GM20000 (cell line): ENCODE measurements around the gene KIRREL3.

Experiments used
- DNase-seq: peaks from one replicate; pipeline ENCODE4 v3.0.0; 2012; ENCODE audit warnings: low spot score
- TF ChIP-seq, protein P1 (sequence below): IDR thresholded peaks from 2 replicates; pipeline ENCODE4 v1.5.1; 2012; ENCODE audit warnings: mild to moderate bottlenecking, control low read depth; ENCODE audit errors: extremely low read depth, missing control alignments

The KIRREL3 gene

GRCh38 chr11:126637795-126638175 is 362.8 kb downstream of the KIRREL3 start:
- DNase-seq = no peak
- TF ChIP-seq, protein P1, sequence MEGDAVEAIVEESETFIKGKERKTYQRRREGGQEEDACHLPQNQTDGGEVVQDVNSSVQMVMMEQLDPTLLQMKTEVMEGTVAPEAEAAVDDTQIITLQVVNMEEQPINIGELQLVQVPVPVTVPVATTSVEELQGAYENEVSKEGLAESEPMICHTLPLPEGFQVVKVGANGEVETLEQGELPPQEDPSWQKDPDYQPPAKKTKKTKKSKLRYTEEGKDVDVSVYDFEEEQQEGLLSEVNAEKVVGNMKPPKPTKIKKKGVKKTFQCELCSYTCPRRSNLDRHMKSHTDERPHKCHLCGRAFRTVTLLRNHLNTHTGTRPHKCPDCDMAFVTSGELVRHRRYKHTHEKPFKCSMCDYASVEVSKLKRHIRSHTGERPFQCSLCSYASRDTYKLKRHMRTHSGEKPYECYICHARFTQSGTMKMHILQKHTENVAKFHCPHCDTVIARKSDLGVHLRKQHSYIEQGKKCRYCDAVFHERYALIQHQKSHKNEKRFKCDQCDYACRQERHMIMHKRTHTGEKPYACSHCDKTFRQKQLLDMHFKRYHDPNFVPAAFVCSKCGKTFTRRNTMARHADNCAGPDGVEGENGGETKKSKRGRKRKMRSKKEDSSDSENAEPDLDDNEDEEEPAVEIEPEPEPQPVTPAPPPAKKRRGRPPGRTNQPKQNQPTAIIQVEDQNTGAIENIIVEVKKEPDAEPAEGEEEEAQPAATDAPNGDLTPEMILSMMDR = no peak

GRCh38 chr11:126636911-126637794 is 363.4 kb downstream of the KIRREL3 start:
- no peak for DNase-seq
- TF ChIP-seq, protein P1 = no peak

- no peak for DNase-seq
- TF ChIP-seq, protein P1 = no peak
Measured at GRCh38 chr11:126635511-126635910, 365.1 kb downstream of the KIRREL3 start.

GRCh38 chr11:126634963-126635362 is 365.6 kb downstream of the KIRREL3 start:
- DNase-seq = no peak
- TF ChIP-seq, protein P1 = no peak

DNA sequence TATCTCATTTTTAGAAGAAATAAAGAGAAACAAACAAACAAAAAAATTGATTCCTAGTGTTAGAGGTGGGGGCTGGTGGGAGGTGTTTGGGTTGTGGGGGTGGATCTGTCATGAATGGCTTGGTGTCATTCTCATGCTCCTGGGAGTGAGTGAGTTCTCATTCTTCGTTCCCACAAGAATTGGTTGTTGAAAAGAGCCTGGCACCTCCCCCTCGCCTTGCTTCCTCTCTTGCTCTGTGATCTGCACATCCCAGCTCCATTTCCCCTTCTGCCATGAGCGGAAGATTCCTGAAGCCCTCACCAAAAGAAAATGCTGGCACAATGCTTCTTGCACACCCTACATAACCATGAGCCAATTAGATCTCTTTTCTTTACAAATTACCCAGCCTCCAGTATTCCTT is 367.2 kb downstream of the KIRREL3 start:
- DNase-seq = no peak
- TF ChIP-seq, protein P1 = no peak

- no peak for DNase-seq
Measured at GRCh38 chr11:126630893-126631798, 369.4 kb downstream of the KIRREL3 start.

More at GRCh38 chr11:126630893-126631798, 369.4 kb downstream of the KIRREL3 start:
- TF ChIP-seq, protein P1 = no peak
